ENCODE results near the gene SLC38A1.

- TF ChIP-seq GATA2 (IDR thresholded peaks at IDR 0.05; ENCODE audit: low read depth, low read length) (no peak), GATA3 (IDR thresholded peaks at IDR 0.05; ENCODE audit: low read depth, low read length) (no peak)
These were observed 49.2 kb upstream of the SLC38A1 start for GRCh38 chr12:46318037-46318436.
